HepG2 (cell line): ENCODE data around the gene APC2. TPM values are rescaled to one million over a fixed set of nuclear protein-coding genes. Genes with fewer than 3 reads are reported as not detected.

ENCODE experiments used
- ATAC-seq: fragments of 200-7000 bp; cut with Tn5 transposase; 3 replicates; pipeline ENCODE4 v1.9.1; 2020; ENCODE audit warnings: mild to moderate bottlenecking, moderate library complexity
- BruUV-seq: library from RNA; stranded (reverse); fragments of 400-500 nt; replicated peaks from 2 replicates; lab custom pipeline; 2021; lab: Mats Ljungman, UMichigan
- CTCF ChIA-PET: fragments of 300-600 bp; formaldehyde crosslinking; extraction: SDS; loops from one replicate; lab custom pipeline; 2021; ENCODE audit warnings: low total read pairs, inconsistent platforms, low intra/inter-chr PET ratio; lab: Yijun Ruan, JAX
- POLR2A ChIA-PET: fragments of 350-600 bp; sonication (Branson Sonifier 250); formaldehyde crosslinking; loops from one replicate; lab custom pipeline; 2020; ENCODE audit warnings: antibody characterized with exemption, inconsistent platforms; lab: Yijun Ruan, JAX
- DNase-seq: peaks from one replicate; pipeline ENCODE4 v3.0.0-alpha.2; 2015; ENCODE audit warnings: low spot score
- FAIRE-seq: peaks from 3 replicates; lab custom pipeline; 2011; peaks lifted over from hg19 to GRCh38; lab: Jason Lieb, UNC
- H2AFZ ChIP-seq: one replicate; pipeline ENCODE4 v1.6.1; 2011; ENCODE audit warnings: low read length, inconsistent platforms
- H3K27ac ChIP-seq: fragments of 300-600 bp; 3 replicates; pipeline ENCODE4 v1.8.0; 2011; ENCODE audit warnings: mixed run types, mild to moderate bottlenecking, mixed read lengths, low read length, inconsistent platforms; ENCODE audit not compliant: insufficient read depth; ENCODE audit errors: extremely low read length
- H3K27me3 ChIP-seq, 2 experiments: fragments of 200-600 bp in 1 of 2; 2 replicates in 1 of 2; 3 replicates in 1 of 2; pipeline versions ENCODE4 v1.6.0 to v1.8.0; 2011; ENCODE audit warnings: low read length in 2 of 2, mild to moderate bottlenecking in 2 of 2, moderate library complexity in 2 of 2, inconsistent platforms in 1 of 2; ENCODE audit not compliant: insufficient read depth in 2 of 2, control insufficient read depth in 1 of 2
- H3K36me3 ChIP-seq, 2 experiments: fragments of 200-600 bp in 1 of 2; replicated peaks in 1 of 2; 2 replicates in 1 of 2; 3 replicates in 1 of 2; pipeline versions ENCODE4 v1.5.1 to v1.8.0; 2011; ENCODE audit warnings: low read length in 2 of 2, inconsistent platforms in 1 of 2; ENCODE audit not compliant: insufficient read depth in 2 of 2, control insufficient read depth in 1 of 2
- H3K4me1 ChIP-seq: 2 replicates; pipeline ENCODE4 v1.5.1; 2012; ENCODE audit warnings: low read length, inconsistent platforms; ENCODE audit not compliant: insufficient read depth
- H3K4me2 ChIP-seq: 2 replicates; pipeline ENCODE4 v1.6.0; 2011; ENCODE audit warnings: low read depth, low read length, inconsistent platforms
- H3K4me3 ChIP-seq, 3 experiments: fragments of 200-600 bp in 1 of 3; sonication (generic), shearing (Covaris generic) in 1 of 3; replicated peaks in 1 of 3; 2 replicates each; pipeline ENCODE4 v1.5.1; 2011 to 2016; ENCODE audit warnings: low read length in 3 of 3, inconsistent platforms in 2 of 3, low read depth in 2 of 3, mild to moderate bottlenecking in 2 of 3, control low read depth in 1 of 3, mixed read lengths in 1 of 3; ENCODE audit not compliant: insufficient read depth in 1 of 3
- H3K79me2 ChIP-seq: one replicate; pipeline ENCODE4 v1.6.1; 2011; ENCODE audit warnings: low read length, inconsistent platforms; ENCODE audit not compliant: insufficient read depth
- H3K9ac ChIP-seq: 2 replicates; pipeline ENCODE4 v1.6.0; 2011; ENCODE audit warnings: mild to moderate bottlenecking, low read depth, low read length, inconsistent platforms; ENCODE audit not compliant: insufficient read depth
- H3K9me3 ChIP-seq: 2 replicates; pipeline ENCODE4 v1.5.1; 2012; ENCODE audit warnings: mild to moderate bottlenecking, low read length
- H4K20me1 ChIP-seq: 2 replicates; pipeline ENCODE4 v1.6.0; 2011; ENCODE audit warnings: inconsistent platforms, mild to moderate bottlenecking, low read length, moderate library complexity; ENCODE audit not compliant: insufficient read depth
- AGO2 ChIP-seq: fragments of 200-400 bp; formaldehyde crosslinking; optimal IDR thresholded peaks from 2 replicates; pipeline ENCODE3; 2017; ENCODE audit warnings: mild to moderate bottlenecking, low read depth, low read length, moderate library complexity
- SRSF1 ChIP-seq: fragments of 200-400 bp; formaldehyde crosslinking; optimal IDR thresholded peaks from 2 replicates; pipeline ENCODE3; 2017; ENCODE audit warnings: mild to moderate bottlenecking, low read depth, low read length, moderate library complexity
- USF2 ChIP-seq, 2 experiments: sonication (generic) in 1 of 2; formaldehyde crosslinking in 1 of 2; IDR thresholded peaks; 2 replicates each; pipeline versions ENCODE4 v1.5.1 to v1.6.1; 2011 to 2020; ENCODE audit warnings: borderline replicate concordance in 1 of 2, low read depth in 1 of 2, low read length in 1 of 2, mild to moderate bottlenecking in 1 of 2, missing genetic modification reagents in 1 of 2, moderate library complexity in 1 of 2
- ZNF768 ChIP-seq: sonication (generic); formaldehyde crosslinking; IDR thresholded peaks from 2 replicates; pipeline ENCODE4 v1.4.0; 2020; ENCODE audit warnings: missing genetic modification reagents
- ZZZ3 ChIP-seq: sonication (generic); formaldehyde crosslinking; IDR thresholded peaks from 2 replicates; pipeline ENCODE4 v1.4.0; 2020; ENCODE audit warnings: missing genetic modification reagents, mild to moderate bottlenecking, borderline replicate concordance
- WGBS: methylation state at CpG from one replicate; pipeline ENCODE4 v1.1.6; 2017; ENCODE audit warnings: low lambda C conversion rate; 5-methylcytosine and 5-hydroxymethylcytosine counted together
- in situ Hi-C: cut with HindIII; loops from 2 replicates; pipeline ENCODE4 v1.10.0; 2017; ENCODE audit warnings: low pct_unique_long_range_greater_than_20kb; ENCODE audit not compliant: extremely low pct_ligation_motif_present
- intact Hi-C: fragments of 100-400 bp; cut with micrococcal nuclease; formaldehyde crosslinking; loops from one replicate; pipeline ENCODE4 v1.10.0; 2022; ENCODE audit not compliant: unreplicated experiment
- polyA plus RNA-seq, 8 experiments: library from polyadenylated mRNA; depleted of rRNA in 3 of 8; stranded (reverse) in 7 of 8; unstranded in 1 of 8; fragments of >200 nt; fragmentation: Illumina TruSeq in 4 of 8; extraction: Trizol in 4 of 8; gene quantifications; 2 replicates each; pipeline versions ENCODE4 v1.2.1 to v1.2.3, GENCODE V29; 2011 to 2016; ENCODE audit warnings: low read depth in 4 of 8, missing spikeins in 1 of 8, mixed read lengths in 1 of 8; ENCODE audit not compliant: insufficient read depth in 1 of 8
- total RNA-seq, 5 experiments: library from RNA; depleted of rRNA; stranded (reverse); fragments of >200 nt; fragmentation: Illumina TruSeq; extraction: Trizol; gene quantifications; 2 replicates each; pipeline ENCODE4 v1.2.3, GENCODE V29; 2016; ENCODE audit warnings: low read depth in 1 of 5

APC2 gene
- total and polyA plus RNA-seq, 2 of the 13 experiments (the other 11 are each of a cell fraction or from before 2014, with no cell fraction given), result 0.08 to 0.22 TPM

GRCh38 chr19:1503925-1504773 lies 54.2 kb downstream of the APC2 start:
- H4K20me1 ChIP-seq, result no peaks in the 10 kb centered on the region
- ChIA-PET CTCF (interaction anchor here (0.6 to 1.2 kb wide), 2 partner anchors 9 to 97 kb away, joined by 3 to 5 read pairs; partner anchors contain the start of genes ADAMTSL5 and DAZAP1), POLR2A (interaction anchor here (1.3 kb wide), 1 partner anchor 13 kb away, joined by 4 read pairs; the partner anchor contains the start of gene REEP6)
- no peak overlapping the region for H3K27ac ChIP-seq
- no peak for DNase-seq
- no peak overlapping the region for H2AFZ ChIP-seq
- WGBS, result 65% methylated on average over 17 of the region's 23 CpGs
- in situ Hi-C loops (no loop called here), intact Hi-C loops (no loop called here)
- ATAC-seq, result no peak
- no peaks in the 10 kb centered on the region for H3K27me3 ChIP-seq
- no peaks in the 10 kb centered on the region for H3K9me3 ChIP-seq
- no peaks in the 10 kb centered on the region for H3K79me2 ChIP-seq
- peaks cover 21% of the 10 kb centered on the region for H3K4me1 ChIP-seq
- H3K4me3 ChIP-seq, result no peak overlapping the region
- no peak for FAIRE-seq
- H3K36me3 ChIP-seq, result no peaks in the 10 kb centered on the region
- BruUV-seq, result no TSS peak
- H3K4me2 ChIP-seq, result no peak overlapping the region
- TF ChIP-seq ZZZ3 (CRISPR knock-in tag) (no peak), SRSF1 (peak; percentile 13), USF2 (IDR thresholded peaks at IDR 0.05; ENCODE audit: low read depth, low read length) (no peak), USF2 (CRISPR knock-in tag; IDR thresholded peaks at IDR 0.05; ENCODE audit: borderline replicate concordance) (no peak), AGO2 (peak; percentile 51), ZNF768 (CRISPR knock-in tag) (0 out of 2 replicates have a peak, but pooled peaks have one; percentile 17)
- no peak overlapping the region for H3K9ac ChIP-seq
